DOHH2 (cell line): ENCODE data around the gene APH1B.

Experiments used
- H3F3A ChIP-seq: fragments of 200-600 bp; sonication (generic), shearing (Covaris generic); 2 replicates; pipeline ENCODE4 v1.6.0; 2016; ENCODE audit warnings: antibody characterized with exemption, mild to moderate bottlenecking; ENCODE audit not compliant: control insufficient read depth, insufficient read depth
- H3K27ac ChIP-seq: fragments of 200-600 bp; sonication (generic); 2 replicates; pipeline ENCODE4 v1.5.1; 2014; ENCODE audit warnings: low read depth, mild to moderate bottlenecking, low read length, moderate library complexity
- H3K27me3 ChIP-seq: fragments of 200-600 bp; sonication (generic); 2 replicates; pipeline ENCODE4 v1.6.1; 2014; ENCODE audit warnings: mild to moderate bottlenecking, low read length, mixed read lengths; ENCODE audit not compliant: control insufficient read depth
- H3K36me3 ChIP-seq: fragments of 200-600 bp; sonication (generic); 2 replicates; pipeline ENCODE4 v1.6.1; 2014; ENCODE audit warnings: mild to moderate bottlenecking, low read length, moderate library complexity, mixed read lengths; ENCODE audit not compliant: control insufficient read depth
- H3K4me1 ChIP-seq: fragments of 200-600 bp; sonication (generic); 2 replicates; pipeline ENCODE4 v1.6.1; 2014; ENCODE audit warnings: mild to moderate bottlenecking, low read length, mixed read lengths; ENCODE audit not compliant: control insufficient read depth
- H3K4me2 ChIP-seq: fragments of 200-600 bp; sonication (generic); 2 replicates; pipeline ENCODE4 v1.6.0; 2014; ENCODE audit warnings: mild to moderate bottlenecking, low read length, moderate library complexity
- H3K4me3 ChIP-seq: fragments of 200-600 bp; sonication (generic); 2 replicates; pipeline ENCODE4 v1.5.1; 2014; ENCODE audit warnings: mild to moderate bottlenecking, low read length, mixed read lengths
- H3K79me2 ChIP-seq: fragments of 200-600 bp; sonication (generic); 2 replicates; pipeline ENCODE4 v1.6.1; 2014; ENCODE audit warnings: mild to moderate bottlenecking, low read length, mixed read lengths; ENCODE audit not compliant: control insufficient read depth
- H3K9me2 ChIP-seq: fragments of 200-600 bp; sonication (generic); replicated peaks from 2 replicates; pipeline ENCODE4 v1.6.1; 2014; ENCODE audit warnings: mild to moderate bottlenecking, low read length, mixed read lengths; ENCODE audit not compliant: control insufficient read depth
- H3K9me3 ChIP-seq: fragments of 200-600 bp; sonication (generic); 2 replicates; pipeline ENCODE4 v1.6.1; 2014; ENCODE audit warnings: antibody characterized with exemption, low read length, mixed read lengths; ENCODE audit not compliant: control insufficient read depth, insufficient read depth
- H4K20me1 ChIP-seq: fragments of 200-600 bp; sonication (generic); 2 replicates; pipeline ENCODE4 v1.6.0; 2014; ENCODE audit warnings: low read depth, mild to moderate bottlenecking, antibody characterized with exemption, low read length, moderate library complexity; ENCODE audit not compliant: control insufficient read depth, insufficient read depth
- CTCF ChIP-seq: fragments of 200-600 bp; sonication (generic); IDR thresholded peaks from one replicate; pipeline ENCODE4 v1.5.1; 2014; ENCODE audit warnings: antibody characterized with exemption, mild to moderate bottlenecking, low read depth, low read length; ENCODE audit not compliant: poor library complexity, severe bottlenecking
- EZH2phosphoT487 ChIP-seq: fragments of 200-600 bp; sonication (generic); IDR thresholded peaks from 2 replicates; pipeline ENCODE4 v1.6.1; 2017; ENCODE audit warnings: borderline replicate concordance, mild to moderate bottlenecking, antibody characterized with exemption, low read length, moderate library complexity, mixed read lengths

The APH1B gene

GRCh38 chr15:63324770-63325169 is 47.4 kb downstream of the APH1B start:
- Histone ChIP-seq H3K4me2 (no peak overlapping the region), H3F3A (no peaks in the 10 kb centered on the region), H3K4me1 (no peaks in the 10 kb centered on the region), H3K27ac (no peak overlapping the region), H3K27me3 (peaks cover 26% of the 10 kb centered on the region; the same call in 1 of the 2 replicates), H3K36me3 (no peaks in the 10 kb centered on the region), H3K9me3 (no peaks in the 10 kb centered on the region), H4K20me1 (no peaks in the 10 kb centered on the region), H3K79me2 (no peaks in the 10 kb centered on the region), H3K9me2 (no peaks in the 10 kb centered on the region), H3K4me3 (no peak overlapping the region)
- no peak for TF ChIP-seq EZH2phosphoT487
- TF ChIP-seq CTCF, result no peak

- no peaks in the 10 kb centered on the region for H3K9me2 ChIP-seq
- no peaks in the 10 kb centered on the region for H3F3A ChIP-seq
- H3K27ac ChIP-seq, result no peak overlapping the region
- peaks cover 26% of the 10 kb centered on the region; the same call in 1 of the 2 replicates for H3K27me3 ChIP-seq
- no peaks in the 10 kb centered on the region for H3K36me3 ChIP-seq
- H4K20me1 ChIP-seq, result no peaks in the 10 kb centered on the region
- no peaks in the 10 kb centered on the region for H3K79me2 ChIP-seq
- H3K4me1 ChIP-seq, result no peaks in the 10 kb centered on the region
- H3K4me2 ChIP-seq, result no peak overlapping the region
- no peak overlapping the region for H3K4me3 ChIP-seq
- no peaks in the 10 kb centered on the region for H3K9me3 ChIP-seq
- TF ChIP-seq CTCF (no peak), EZH2phosphoT487 (no peak)
Observed at GRCh38 chr15:63327648-63328421, 50.4 kb downstream of the APH1B start.

GRCh38 chr15:63329567-63330350 is 52.4 kb downstream of the APH1B start:
- Histone ChIP-seq H3K27me3 (peaks cover 21% of the 10 kb centered on the region; the same call in 1 of the 2 replicates), H3F3A (no peaks in the 10 kb centered on the region), H4K20me1 (no peaks in the 10 kb centered on the region), H3K36me3 (no peaks in the 10 kb centered on the region), H3K9me3 (no peaks in the 10 kb centered on the region), H3K4me2 (no peak overlapping the region), H3K4me3 (no peak overlapping the region), H3K9me2 (no peaks in the 10 kb centered on the region), H3K27ac (no peak overlapping the region), H3K4me1 (no peaks in the 10 kb centered on the region), H3K79me2 (no peaks in the 10 kb centered on the region)
- TF ChIP-seq EZH2phosphoT487 (no peak), CTCF (no peak)
